ENCODE results near the gene MAP1B. TPM values are rescaled to one million over a fixed set of nuclear protein-coding genes. Genes with fewer than 3 reads are reported as not detected.

The MAP1B gene
- total RNA-seq, 2 experiments from 2014 or later: 0.13 to 0.40 TPM

DNA sequence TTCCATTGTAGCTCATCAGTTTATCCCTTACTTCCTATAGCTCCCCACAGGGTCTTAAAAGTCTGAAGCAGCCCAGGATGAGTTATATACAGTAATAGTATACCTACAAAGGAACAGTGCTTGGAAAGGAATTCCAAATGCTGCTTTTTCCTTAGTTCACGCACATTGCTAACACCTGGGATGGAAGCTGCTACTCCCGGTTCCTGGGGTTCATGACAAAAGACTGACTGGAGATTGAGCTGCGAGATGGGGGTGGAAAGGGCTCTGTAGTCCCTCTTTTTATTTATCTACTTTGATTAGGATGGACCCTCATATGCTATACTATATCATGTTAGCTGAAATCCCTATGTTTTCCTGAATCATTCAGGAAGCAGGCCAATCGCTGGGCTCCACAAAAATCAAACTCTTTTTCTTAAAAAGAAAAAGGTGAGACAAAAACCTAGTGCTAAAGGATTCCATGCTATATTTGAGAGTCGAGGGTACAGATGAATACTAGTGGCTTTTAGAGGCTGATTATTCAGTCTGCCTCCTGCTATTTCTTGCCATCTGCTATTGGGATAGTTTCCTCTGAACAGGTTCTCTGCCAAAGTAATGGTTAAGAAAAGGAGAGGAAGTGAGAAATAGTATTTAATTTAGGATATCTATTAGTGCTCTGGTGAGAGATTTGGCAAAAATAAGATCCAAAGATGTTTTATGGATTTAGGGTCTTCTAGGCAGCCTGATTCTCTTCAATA lies 131.6 kb downstream of the MAP1B start:
- POLR2A ChIA-PET: interaction anchor here (0.7 kb wide), 1 partner anchor 186 kb away, joined by 3 read pairs; no protein-coding TSS in a partner anchor
- CTCF ChIA-PET: interaction anchor here (1.4 kb wide), 1 partner anchor 31 kb away, joined by 3 read pairs; no protein-coding TSS in a partner anchor

DNA sequence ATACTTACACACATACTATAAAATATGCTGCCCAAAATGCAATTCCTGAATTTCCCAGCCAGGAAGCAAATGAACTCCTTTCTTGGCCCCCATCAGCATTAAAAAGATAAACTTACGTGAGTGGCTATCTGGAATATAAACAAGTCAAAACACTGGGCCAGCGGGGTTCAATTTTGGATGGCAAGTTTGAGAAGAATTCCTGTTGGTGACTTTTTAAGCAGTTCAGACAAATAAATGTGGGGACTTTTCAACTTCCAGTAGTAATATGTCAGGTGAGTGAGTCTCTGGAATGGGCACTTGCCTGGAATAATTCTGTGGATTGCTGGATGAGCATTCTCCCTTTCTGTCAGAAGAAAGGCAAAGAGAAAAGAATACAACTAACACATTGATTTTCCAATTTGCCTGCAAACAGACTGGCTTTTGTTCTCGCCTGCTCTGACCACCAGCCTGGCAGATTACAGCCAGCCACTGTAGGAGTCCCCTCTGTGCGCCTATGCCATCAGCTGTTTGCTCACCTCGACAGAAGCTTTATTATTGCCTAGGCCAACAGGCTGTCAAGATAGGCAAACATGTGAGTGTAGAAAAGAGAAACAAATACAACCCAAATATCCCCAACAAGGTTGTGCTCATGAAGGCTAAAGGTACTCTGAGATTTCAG lies 134.2 kb downstream of the MAP1B start:
- ChIA-PET CTCF (no interaction called here), POLR2A (interaction anchor here (0.6 kb wide), 1 partner anchor 66 kb away, joined by 3 read pairs; no protein-coding TSS in a partner anchor)

DNA sequence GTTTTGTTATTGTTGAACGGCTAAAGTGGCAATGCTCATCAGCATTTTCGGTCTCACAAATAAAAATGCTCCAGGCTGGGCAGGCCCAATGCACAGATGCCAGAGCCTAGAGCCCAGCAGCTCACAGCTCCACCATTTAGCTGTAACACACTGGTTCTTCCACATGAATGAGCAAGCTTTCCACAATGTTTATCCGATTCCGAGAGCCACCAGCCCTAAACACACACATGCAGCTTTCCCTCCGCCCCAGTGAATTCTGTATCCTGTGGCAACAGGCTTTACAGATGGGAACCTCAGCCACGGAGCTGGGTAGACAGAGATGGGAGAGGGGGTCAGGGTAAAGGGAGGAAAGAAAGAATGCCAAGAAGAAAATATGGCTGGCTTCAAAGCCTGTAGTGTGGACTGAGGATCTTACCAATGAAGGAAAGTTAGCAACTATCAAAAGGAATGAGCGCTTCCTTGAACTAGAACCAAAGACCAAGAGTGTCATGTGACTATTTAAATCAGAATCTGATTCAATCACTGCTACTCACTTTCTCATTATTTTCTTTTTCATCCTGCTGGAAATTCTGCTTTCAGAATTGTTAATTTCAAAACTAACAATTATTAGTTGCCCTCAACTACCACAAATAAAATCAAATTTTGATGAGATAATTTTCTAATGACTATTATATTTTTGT lies 135.7 kb downstream of the MAP1B start:
- ChIA-PET POLR2A (no interaction called here), CTCF (no interaction called here)

DNA sequence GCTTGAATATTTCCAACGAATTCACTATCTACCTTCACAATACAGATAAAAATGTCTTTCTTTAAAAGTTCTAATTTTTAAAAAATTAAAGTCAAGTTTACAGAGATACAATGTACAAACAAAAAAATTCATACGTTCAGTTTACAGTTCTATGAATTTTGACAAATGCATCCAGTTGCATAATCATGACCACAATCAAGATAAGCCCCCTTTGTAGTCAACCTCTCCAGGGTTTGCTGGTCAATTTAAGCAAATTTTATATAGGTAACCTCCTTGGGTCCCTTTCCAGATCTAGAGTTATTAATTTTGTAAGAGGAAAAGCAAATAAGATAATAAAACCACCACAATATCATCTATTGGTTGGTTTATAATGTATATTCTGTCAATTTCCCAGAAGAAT lies 136.4 kb downstream of the MAP1B start:
- ChIA-PET CTCF (no interaction called here), POLR2A (no interaction called here)

DNA sequence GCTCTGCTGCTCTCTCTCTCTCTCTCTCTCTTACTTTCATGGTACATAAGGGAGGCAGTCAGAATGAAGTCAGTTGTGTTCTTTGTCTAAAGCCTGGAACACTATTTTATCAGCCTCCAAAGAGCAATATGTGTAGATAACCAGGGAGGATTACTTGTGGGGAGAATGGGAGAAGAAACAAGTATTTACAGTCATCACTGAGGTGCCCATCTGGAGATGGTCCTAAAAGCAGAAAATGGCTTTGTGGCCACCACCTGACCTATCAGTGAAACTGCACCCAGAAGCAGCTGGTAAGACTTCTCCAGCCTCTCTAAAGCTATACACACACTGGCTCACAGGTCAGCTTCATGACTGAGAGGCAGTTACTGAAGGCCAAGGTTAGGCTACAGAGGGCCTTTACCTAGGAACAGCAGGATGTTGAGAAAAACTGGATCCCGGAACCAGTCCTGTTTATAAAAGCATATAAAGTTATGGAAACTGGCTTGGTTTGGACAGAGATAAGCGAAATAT lies 137.6 kb downstream of the MAP1B start:
- POLR2A ChIA-PET: no interaction called here

DNA sequence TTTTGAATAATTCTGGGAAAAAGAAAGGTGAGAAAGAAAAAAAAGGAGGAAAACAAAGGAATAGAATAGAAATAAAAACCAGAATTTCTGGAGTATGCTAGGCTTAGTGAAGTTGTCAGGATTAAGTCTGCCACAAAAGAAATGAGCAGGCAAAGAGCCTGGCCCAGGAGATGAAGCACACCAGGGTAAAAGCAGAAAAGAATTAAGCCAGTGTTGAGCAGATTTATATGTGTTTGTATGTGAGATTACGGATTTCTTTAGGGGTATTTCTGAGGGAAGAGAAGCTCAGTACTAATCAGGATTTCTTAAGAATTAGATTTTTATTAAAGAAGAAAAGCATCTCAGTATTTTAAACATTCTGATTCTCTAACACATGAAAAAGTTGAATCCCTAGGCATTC lies 138.3 kb downstream of the MAP1B start:
- ChIA-PET CTCF (no interaction called here), POLR2A (no interaction called here)

More for the DNA sequence above, 137.6 kb downstream of the MAP1B start:
- CTCF ChIA-PET: no interaction called here

DNA sequence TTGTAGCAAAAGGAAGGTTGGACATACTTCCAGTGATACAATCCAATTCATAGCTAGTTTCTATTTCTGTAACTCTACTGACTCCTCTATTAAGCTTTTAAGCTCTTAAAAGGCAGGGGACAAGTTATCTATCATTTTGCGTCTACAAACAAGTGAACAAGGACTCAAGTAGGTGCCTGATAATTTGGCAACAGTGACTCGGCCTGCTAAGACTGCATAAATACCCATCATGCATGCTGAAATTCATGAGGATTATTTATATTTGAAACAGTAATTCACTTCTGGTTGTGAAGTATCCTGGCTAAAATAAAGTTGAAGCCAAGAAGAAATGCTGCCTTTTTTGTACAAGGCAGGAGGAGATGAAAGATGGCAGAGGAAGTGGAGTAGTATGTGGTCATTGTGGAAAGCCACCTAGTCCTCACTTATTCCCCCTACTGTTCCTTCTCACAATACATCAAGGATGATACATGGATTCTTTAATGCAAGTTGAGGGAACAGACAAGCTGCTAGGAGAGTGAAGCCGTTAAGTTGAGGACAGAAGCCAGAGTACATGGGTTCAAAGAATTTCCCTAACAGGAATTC lies 138.8 kb downstream of the MAP1B start:
- POLR2A ChIA-PET: no interaction called here
- CTCF ChIA-PET: no interaction called here

DNA sequence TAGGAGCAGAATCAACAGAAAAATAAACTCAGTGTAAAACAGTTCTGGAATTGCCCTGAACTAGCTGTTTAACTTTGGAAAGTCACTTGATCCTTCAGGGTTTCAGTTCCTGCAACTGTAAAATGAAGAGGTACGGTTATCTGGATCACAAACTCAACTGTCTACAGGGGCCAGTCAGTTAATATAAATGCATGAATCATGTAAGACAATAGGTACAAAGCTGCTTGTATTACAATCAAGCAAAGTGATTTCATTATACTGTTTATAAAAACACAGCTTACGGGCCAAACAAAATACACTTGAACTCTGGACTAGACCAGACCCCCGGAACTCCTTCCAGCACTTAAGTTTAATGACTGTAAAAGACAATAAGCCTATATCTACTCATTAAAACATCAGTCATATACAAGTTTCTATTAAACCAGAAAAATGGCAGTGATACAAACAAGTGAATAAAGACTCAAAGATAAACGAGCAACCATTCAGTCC lies 139.7 kb downstream of the MAP1B start:
- ChIA-PET CTCF (no interaction called here), POLR2A (no interaction called here)

DNA sequence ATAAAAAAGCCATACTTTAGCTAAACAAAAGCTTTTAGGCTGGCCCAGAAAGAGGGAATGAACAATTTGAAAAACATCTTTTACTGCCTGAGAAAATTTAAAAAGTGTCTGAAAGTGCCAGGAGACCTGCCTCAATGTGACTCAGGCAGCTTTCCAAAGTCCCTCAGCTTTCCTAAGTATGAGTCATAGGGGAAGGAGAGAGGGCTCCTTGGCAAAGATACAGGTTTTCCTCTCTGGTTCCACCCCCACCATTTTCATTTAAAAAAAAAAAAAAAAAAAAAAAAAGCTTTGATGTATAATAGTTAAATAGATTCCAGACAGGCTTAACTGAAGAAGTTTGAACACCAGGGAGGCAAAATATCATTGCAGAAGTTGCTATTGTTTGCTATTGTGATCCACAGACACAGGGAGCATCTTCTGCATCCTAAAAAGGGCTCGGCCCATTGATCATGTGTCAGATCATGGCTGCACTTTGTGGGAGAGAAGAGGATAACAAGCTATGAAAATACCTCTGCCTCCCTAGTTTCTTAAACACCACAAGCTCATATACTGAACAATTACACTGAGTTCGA lies 141.2 kb downstream of the MAP1B start:
- POLR2A ChIA-PET: no interaction called here
- CTCF ChIA-PET: interaction anchor here (0.7 kb wide), 1 partner anchor 21 kb away, joined by 3 read pairs; no protein-coding TSS in a partner anchor

DNA sequence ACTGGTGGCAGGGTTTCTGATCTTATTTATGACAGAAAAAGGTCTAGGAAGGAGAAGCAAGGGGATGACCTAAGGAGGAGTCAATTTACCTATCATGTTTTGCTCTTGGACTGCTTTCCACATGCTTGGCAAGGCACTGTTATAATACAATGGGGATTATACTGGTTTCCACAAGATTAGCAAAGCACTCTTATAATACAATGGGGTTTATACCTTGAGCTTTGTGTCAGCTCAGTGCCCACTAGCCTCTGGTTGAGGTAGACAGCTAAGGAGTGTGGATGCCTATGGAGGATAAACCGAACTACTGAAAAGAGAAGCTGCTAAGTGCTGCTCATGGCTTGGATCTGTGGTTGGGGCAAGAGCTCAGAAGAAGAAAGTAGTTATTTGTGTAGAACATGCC lies 144.1 kb downstream of the MAP1B start:
- POLR2A ChIA-PET: no interaction called here
- CTCF ChIA-PET: no interaction called here

DNA sequence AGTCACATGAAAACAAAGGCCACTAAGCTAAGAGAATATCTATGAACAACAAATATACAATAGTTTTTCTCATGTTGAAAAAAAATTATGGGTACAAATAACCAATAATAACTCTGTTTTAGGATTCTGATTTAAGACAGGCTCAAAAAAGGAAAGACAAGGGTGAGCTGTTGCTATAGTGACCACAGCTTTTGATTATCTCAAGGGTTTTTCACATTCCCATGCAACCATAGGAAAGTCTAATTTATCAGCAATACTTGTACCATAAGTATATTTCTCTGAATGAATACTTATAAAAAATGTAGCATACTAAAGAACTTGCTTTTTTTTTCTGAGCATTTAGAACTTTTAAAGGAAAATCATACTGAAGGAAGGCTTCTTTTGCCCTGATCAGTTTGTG lies 144.7 kb downstream of the MAP1B start:
- ChIA-PET POLR2A (no interaction called here), CTCF (no interaction called here)

DNA sequence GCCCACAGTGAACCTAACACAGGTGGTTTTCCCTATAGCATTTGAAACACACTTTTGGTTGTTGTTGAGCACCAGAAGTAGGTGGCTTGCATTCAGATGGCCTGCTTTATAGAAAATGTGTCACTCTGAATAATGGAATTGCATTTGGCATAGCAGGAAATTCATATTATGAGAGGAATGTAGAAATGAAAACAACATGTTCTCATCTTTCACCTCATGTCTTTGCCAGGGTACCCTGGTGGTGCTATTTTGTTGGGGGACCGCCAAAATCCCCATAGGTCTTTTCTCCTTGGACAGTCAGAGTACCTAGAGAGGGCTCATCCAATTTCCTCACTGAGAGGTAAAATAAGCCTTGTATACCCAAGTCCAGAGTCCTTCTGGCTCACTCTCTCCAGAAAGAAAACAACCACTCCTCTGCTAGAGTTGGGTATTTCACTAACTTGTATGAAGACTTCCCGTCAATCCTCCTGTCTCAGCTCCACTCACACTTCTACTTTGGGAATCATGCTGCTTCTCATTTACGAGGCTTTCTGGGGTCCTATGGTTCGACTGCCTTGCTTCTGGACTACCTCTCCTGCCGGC lies 145.4 kb downstream of the MAP1B start:
- CTCF ChIA-PET: no interaction called here
- POLR2A ChIA-PET: no interaction called here

DNA sequence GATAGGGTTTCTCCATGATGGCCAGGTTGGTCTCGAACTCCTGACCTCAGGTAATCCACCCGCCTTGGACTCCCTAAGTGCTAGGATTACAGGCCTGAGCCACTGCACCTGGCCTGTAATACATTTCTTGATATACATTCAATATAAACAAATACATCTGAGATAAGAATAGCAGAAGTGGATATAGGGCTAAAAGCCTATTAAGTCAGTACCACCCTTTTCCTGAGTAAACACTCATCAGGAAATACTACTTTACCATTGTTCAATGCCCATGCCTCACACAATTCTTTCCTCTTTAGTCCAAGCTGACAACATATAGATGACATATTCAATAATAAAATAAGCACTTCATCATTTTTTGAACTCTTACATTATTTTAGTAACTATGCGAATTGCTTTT lies 148.0 kb downstream of the MAP1B start:
- ChIA-PET POLR2A (no interaction called here), CTCF (no interaction called here)

DNA sequence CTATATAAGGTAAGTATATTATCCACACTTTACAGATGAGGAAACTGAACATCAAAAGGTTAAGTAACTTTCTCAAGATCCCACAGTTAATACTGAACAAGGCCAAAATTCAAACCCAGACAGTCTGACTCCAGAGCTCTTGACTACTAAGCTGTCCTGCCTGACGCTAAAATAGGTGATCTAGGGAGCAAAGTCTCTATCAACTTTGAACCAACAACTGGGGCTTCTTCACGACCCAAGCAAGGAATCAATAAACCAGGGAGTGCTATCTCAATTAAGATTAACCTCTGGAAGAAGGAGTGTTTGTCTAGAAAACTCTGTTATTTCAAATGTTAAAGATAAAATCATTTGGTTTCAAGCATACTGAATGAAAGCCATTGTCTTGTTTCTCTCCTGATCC lies 148.4 kb downstream of the MAP1B start:
- ChIA-PET POLR2A (no interaction called here), CTCF (no interaction called here)

DNA sequence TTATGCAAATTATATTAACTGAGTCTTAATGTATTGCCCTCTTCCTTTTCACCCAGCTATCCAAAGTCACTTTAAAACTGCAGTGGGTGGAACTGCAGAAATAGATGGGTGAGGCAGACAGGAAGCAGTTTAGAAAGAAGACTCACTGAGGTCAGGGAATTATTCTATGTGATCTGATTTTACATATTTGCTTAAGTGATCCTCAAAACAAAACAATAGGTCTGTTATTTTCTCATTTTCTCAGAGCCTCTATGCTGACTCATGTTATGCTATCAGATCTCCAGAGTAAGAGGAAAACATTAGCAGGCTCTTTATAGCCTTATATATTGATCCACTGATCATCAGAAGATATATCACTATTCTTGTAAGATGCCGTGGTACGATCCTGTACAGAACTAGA lies 149.3 kb downstream of the MAP1B start:
- CTCF ChIA-PET: no interaction called here
- POLR2A ChIA-PET: no interaction called here

Other genes starting within 250 kb of the MAP1B start
- gene MRPS27, start 212.8 kb downstream of the MAP1B start, total RNA-seq: 100 to 1,000 TPM in 1 of 2 experiments, 10 to 100 TPM in 1; 87.8 to 101 TPM
- 10 to 100 TPM; 13.8 to 16.1 TPM for gene PTCD2, start 212.9 kb downstream of the MAP1B start, total RNA-seq

Data from activated CD8-positive, alpha-beta memory T cell treated with anti-CD3 and anti-CD28 coated beads for 36 hours (primary cell).